ENCODE measurements around the gene ZNF280D. TPM values are rescaled to one million over a fixed set of nuclear protein-coding genes. Genes with fewer than 3 reads are reported as not detected.

Gene ZNF280D
- total and polyA plus RNA-seq, 2 of the 13 experiments (the other 11 are each of a cell fraction or from before 2014, with no cell fraction given) = 7.1 to 11.9 TPM

DNA sequence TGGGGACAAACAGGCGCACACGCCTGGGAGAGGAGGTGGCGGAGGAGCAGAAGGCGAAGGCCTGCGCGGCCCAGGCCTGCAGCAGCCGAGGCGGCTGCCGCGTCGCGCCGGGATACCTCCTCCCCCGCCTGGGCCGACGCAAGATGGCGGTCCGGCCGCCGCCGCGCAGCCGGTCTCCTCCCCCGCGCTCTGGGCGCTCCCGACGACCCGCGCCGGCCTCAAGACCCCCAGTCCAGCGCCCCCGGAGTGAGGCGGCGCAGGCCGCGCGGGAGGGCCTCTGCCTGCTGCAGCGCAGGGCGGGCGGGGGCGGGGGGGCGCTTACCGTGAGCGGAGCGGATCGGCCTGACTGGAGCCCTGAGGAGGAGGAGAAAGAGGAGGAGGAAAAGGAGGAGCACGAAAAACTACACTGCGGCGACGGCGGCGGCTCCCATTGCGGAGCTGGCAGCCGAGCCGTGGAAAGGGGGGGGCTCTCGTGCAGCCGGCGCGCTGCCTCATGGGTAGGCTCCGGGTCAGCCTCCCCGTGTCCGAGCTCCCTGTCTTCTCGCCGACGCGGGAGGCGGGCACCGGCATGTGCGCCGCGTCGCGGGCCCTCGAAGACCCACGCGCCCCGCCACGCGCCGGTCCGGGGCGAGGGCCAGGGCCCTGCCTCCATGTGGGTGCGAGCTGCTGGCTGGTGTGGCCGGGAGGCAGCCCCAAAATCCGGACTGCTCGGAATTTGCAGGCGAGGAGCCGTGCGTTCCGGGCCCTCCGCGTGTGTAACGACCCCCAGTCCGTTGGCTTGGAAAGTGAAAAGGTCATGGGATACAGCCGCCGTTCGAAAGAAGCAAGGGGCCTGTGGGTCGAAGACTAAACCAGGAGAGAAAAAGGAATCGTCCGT is at the start of gene ZNF280D (continued):
- TF ChIP-seq IKZF5 (CRISPR knock-in tag; IDR thresholded peaks at IDR 0.05) (0 out of 2 replicates have a peak, but pooled peaks have one; percentile 50), YEATS4 (CRISPR knock-in tag; IDR thresholded peaks at IDR 0.05; ENCODE audit: borderline replicate concordance) (peak; percentile 56; the same call in 1 of the 2 replicates), PRPF4 (IDR thresholded peaks at IDR 0.05; ENCODE audit: low read depth, low read length, poor library complexity, severe bottlenecking) (no peak), ZIK1 (CRISPR knock-in tag; IDR thresholded peaks at IDR 0.05; ENCODE audit: borderline replicate concordance, low read depth) (peak; percentile 86; the same call in 1 of the 2 replicates), NBN (conservative IDR thresholded peaks at IDR 0.05) (no peak), CBX2 (IDR thresholded peaks at IDR 0.05; ENCODE audit: low read depth, low read length) (no peak), CBX2 (CRISPR knock-in tag; IDR thresholded peaks at IDR 0.05; ENCODE audit: low read depth) (0 out of 2 replicates have a peak, but pooled peaks have one; percentile 36), HOXA3 (CRISPR knock-in tag; IDR thresholded peaks at IDR 0.05) (peak; percentile 69), PLSCR1 (CRISPR knock-in tag; IDR thresholded peaks at IDR 0.05; ENCODE audit: borderline replicate concordance) (no peak), KAT8 (CRISPR knock-in tag; IDR thresholded peaks at IDR 0.05) (peak; percentile 24; the same call in 1 of the 2 replicates), HNRNPLL (IDR thresholded peaks at IDR 0.05; ENCODE audit: low read depth, low read length, poor library complexity, severe bottlenecking) (peak; percentile 93), ZSCAN21 (CRISPR knock-in tag; IDR thresholded peaks at IDR 0.05; ENCODE audit: borderline replicate concordance) (peak; percentile 95), GABPA (IDR thresholded peaks at IDR 0.05; ENCODE audit: low read depth, low read length) (no peak), GABPA (CRISPR knock-in tag; IDR thresholded peaks at IDR 0.05; ENCODE audit: low read depth) (no peak), ZNF207 (IDR thresholded peaks at IDR 0.05; ENCODE audit: borderline replicate concordance) (no peak), MED8 (CRISPR knock-in tag; IDR thresholded peaks at IDR 0.05; ENCODE audit: insufficient replicate concordance) (peak; percentile 43), ATF7-NPFF (CRISPR knock-in tag; IDR thresholded peaks at IDR 0.05; ENCODE audit: low read depth) (peak; percentile 94; the same call in 1 of the 2 replicates), TMF1 (CRISPR knock-in tag; IDR thresholded peaks at IDR 0.05; ENCODE audit: low read depth) (peak; percentile 70; the same call in 1 of the 2 replicates), JUN (CRISPR knock-in tag; IDR thresholded peaks at IDR 0.05) (0 out of 2 replicates have a peak, but pooled peaks have one; percentile 25), BHLHE40 (IDR thresholded peaks at IDR 0.05; ENCODE audit: low read length) (peak; percentile 35; the same call in 1 of the 2 replicates), TAF1 (CRISPR knock-in tag; IDR thresholded peaks at IDR 0.05) (peak; percentile 77), HMG20A (CRISPR knock-in tag; IDR thresholded peaks at IDR 0.05; ENCODE audit: borderline replicate concordance) (no peak)
- TF ChIP-seq, protein P1, sequence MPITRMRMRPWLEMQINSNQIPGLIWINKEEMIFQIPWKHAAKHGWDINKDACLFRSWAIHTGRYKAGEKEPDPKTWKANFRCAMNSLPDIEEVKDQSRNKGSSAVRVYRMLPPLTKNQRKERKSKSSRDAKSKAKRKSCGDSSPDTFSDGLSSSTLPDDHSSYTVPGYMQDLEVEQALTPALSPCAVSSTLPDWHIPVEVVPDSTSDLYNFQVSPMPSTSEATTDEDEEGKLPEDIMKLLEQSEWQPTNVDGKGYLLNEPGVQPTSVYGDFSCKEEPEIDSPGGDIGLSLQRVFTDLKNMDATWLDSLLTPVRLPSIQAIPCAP (CRISPR knock-in tag; IDR thresholded peaks at IDR 0.05; ENCODE audit: low read depth) = 0 out of 2 replicates have a peak, but pooled peaks have one; percentile 35
- TF ChIP-seq, protein P2, sequence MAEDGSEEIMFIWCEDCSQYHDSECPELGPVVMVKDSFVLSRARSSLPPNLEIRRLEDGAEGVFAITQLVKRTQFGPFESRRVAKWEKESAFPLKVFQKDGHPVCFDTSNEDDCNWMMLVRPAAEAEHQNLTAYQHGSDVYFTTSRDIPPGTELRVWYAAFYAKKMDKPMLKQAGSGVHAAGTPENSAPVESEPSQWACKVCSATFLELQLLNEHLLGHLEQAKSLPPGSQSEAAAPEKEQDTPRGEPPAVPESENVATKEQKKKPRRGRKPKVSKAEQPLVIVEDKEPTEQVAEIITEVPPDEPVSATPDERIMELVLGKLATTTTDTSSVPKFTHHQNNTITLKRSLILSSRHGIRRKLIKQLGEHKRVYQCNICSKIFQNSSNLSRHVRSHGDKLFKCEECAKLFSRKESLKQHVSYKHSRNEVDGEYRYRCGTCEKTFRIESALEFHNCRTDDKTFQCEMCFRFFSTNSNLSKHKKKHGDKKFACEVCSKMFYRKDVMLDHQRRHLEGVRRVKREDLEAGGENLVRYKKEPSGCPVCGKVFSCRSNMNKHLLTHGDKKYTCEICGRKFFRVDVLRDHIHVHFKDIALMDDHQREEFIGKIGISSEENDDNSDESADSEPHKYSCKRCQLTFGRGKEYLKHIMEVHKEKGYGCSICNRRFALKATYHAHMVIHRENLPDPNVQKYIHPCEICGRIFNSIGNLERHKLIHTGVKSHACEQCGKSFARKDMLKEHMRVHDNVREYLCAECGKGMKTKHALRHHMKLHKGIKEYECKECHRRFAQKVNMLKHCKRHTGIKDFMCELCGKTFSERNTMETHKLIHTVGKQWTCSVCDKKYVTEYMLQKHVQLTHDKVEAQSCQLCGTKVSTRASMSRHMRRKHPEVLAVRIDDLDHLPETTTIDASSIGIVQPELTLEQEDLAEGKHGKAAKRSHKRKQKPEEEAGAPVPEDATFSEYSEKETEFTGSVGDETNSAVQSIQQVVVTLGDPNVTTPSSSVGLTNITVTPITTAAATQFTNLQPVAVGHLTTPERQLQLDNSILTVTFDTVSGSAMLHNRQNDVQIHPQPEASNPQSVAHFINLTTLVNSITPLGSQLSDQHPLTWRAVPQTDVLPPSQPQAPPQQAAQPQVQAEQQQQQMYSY (CRISPR knock-in tag; IDR thresholded peaks at IDR 0.05) = peak; percentile 99
